GM11168 (cell line): Measurements from ENCODE around the gene PRKCZ.

Experiments
- in situ Hi-C: fragments of 300-500 bp; cut with MboI; formaldehyde crosslinking; loops from one replicate; pipeline ENCODE4 v1.12.0; 2022; ENCODE audit warnings: low sequenced_read_pairs; ENCODE audit not compliant: unreplicated experiment

PRKCZ gene

DNA sequence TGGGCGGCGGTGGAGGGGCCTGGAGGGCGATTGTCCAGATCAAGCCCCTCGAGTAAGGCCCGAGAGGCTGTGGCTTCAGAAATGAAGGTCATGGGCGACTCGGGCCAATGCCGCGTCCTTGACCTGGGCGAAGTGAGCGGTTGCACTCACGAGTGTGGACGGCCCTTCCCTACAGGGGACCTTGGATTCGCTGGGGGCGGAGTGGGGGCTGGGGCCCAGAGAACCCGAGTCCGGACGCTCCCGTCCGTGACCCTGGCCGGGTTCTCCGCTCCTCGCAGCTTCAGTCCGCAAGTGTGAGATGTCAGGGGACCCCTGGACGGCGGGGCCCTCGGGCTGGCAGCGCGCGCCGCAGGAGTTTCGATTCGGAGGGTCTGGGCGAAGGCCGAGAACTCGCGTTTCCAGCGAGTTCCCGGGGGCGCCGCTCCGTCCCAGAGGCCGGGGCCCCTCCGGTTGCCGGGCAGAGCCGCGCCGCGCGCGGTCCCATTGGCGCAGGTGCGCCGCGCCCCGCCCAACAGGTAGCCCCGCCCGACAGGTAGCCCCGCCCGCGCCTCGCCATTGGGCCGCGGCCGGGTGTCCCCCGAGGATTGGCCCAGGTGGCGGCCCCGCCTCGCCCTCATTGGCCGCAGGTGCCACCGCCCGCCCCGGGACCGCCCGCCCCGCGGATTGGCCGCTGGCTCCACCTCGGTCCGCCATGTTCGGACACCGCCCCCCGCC lies at the start of gene PRKCZ:
PRKCZ (plus strand) TSS at position 694 of the 714 bp plus-strand sequence. CDS start 220 bp downstream, outside the sequence.
- in situ Hi-C loops, result no loop called here

DNA sequence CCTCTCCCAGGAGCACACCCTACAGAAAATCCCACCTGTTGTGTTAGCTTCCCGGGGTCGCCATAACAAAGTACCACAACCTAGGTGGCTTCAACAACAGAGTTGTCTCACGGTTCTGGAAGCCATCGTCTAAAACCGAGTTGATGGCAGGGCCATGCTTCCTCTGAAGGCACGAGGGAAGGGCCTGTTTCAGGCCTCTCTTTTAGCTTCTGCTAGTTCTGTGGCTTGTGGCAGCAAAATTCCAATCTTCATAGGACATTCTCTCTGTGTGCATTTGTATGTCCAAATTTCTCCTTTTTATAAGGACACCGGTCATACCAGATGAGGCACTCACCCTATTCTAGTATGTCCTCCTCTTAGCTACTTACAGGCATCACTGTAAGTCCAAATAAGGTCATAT lies 49.8 kb upstream of the PRKCZ start:
- in situ Hi-C loops, result no loop called here

DNA sequence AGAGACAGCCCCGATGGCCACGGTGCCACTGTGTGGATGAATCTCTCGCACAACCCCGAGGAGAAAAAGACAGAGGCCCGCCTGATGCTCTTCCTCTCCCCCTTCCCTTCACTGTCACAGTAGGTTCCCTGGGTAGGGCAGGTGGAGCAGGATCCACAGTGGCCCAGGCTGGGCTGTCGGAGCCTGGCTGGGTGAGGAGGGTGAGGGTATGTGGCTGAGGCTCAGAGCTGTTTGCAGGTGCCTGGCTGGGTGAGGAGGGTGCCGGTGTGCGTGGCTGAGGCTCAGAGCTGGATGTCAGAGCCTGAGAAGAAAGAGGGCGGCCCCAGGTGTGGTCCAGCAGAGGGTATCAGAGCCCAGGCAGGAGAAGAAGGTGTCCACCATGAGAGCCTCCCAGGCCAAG lies 49.4 kb upstream of the PRKCZ start:
- in situ Hi-C loops, result no loop called here

DNA sequence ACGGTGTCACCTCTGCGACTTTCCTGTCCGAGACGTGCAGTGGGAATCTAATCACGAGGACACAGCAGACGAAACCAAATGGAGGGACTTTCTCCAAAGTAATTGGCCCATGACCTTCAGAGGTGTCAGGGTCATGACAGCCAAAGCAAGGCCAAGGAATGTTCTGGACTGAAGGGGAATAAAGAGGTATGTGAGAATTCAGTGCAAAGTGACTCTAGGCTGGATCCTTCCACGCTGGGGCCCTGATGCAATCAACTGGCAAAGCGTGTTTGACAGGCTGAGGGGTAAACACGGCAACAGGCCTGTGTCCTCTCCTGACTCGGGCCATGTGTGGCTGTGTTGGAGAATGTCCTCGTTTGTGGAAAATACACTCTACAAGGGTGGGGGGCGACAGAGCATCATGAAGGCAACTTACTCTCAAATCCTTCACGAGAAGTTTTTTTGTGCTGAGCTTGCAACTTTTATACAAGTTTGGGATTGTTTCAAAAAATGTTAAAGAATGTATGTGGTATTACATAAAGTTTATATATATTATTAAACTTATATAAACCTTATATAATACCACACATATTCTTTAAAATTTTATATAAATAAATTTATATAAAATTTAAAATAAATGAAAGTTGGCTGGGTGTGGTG lies 48.3 kb upstream of the PRKCZ start:
- in situ Hi-C loops, result no loop called here

DNA sequence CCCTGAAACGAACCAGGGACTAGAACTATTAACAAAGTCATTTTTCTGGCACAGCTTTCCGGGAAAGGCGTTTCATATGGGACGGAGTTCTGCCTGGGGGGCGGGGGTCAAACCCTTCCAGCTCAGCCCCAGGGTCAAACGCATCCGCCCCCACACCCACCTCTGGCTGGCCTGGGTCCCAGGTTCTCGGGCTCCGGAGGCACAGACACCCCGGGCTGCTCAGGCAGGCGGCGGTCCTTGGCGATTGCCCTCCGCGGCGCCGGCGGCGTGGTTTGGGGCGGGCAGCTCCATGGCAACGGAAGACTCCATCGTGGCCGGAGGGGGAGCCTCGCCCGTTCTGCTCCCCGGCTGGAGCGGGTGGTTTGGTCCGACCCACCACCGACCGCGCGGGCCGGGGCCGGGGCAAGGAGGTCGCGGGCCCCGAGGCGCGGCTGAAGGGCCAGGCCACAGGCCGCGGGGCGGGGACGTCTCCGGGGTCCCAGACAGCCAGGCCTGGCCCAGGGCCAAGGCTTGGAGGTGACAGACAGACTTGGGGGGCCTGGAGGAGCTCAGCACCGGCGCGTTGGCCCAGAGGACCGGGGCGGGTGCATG lies 46.6 kb upstream of the PRKCZ start, which contains the start of gene CFAP74:
CFAP74 (minus strand) TSS at position 246 of the 591 bp plus-strand sequence. CDS start 12,830 bp downstream, outside the sequence.
- in situ Hi-C loops, result no loop called here

DNA sequence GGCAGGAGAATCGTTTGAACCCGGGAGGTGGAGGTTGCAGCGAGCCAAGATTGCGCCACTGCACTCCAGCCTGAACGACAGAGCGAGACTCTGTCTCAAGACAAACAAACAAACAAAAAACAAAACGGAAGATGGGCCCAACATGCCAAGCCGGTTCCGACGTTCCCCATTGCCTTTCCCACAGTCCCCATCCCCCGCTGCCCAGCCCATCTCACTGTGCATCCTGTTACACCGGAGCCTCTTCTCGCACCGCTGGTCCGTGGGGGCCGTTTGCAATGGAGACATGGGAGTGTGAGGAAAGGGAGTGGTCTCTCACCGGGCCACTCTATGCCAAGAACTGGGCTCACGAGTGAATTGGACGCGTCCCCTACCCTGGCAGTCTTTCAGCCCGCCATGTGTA lies 45.4 kb upstream of the PRKCZ start:
- in situ Hi-C loops, result no loop called here

DNA sequence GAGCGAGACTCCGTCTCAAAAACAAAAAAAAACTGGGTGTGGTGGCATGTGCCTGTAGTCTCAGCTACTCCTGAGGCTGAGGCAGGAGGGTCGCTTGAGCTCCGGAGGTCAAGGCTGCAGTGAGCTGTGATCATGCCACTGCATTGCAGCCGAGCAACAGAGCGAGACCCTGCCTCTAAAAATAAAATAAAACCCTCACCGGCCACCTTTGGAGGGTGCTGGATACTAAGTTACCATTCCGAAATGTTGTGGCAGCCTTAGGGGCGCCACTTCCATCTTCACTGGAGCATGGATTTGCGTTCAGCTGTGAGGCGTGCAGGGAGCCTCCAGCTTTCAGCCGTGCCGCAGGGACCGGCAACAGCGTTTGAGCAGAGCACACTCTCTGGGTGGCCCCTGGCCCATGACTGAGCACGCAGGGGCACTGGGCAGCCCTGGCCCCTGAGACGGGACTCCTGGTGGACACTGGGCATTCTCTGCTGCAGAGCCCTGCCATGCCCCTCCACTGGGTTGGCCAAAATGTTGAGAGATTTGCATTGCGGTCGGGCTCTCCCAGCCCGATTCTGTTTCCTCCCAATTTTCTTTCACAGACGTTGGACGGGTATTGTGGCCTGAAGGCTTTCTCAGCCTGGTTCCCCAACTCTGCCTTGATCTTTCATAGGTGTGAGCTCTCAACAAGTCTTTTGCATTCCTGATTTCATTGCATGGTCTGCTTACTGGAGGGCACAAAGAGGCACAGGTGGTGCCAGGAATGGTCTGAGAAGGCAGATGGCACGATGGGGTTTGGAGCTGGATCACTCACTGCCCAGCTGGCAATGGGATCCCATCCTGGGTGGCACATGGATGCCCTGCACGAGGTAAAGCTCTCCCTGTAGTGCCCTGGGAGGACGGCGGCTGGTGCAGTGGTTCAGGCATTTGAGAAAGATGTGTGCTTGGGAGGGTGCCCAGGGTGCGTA lies 40.8 kb upstream of the PRKCZ start:
- in situ Hi-C loops, result no loop called here

DNA sequence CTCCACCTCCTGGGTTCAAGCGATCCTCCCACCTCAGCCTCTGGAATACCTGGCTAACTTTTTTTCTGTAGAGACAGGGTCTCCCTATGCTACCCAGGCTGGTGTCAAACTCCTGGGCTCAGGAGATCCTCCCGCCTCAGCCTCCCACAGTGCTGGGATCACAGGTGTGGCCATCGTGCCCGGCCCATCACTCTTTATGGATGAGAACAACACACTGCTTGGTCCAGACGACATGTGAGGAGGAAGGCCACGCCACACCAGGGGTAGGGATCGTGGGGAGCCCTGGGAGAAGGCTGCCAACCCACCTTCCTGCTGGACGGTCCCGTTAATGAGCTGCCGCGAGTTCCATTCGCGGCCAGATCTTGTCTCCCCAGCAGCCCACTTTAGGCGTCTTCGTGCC lies 36.0 kb upstream of the PRKCZ start:
- in situ Hi-C loops, result no loop called here

DNA sequence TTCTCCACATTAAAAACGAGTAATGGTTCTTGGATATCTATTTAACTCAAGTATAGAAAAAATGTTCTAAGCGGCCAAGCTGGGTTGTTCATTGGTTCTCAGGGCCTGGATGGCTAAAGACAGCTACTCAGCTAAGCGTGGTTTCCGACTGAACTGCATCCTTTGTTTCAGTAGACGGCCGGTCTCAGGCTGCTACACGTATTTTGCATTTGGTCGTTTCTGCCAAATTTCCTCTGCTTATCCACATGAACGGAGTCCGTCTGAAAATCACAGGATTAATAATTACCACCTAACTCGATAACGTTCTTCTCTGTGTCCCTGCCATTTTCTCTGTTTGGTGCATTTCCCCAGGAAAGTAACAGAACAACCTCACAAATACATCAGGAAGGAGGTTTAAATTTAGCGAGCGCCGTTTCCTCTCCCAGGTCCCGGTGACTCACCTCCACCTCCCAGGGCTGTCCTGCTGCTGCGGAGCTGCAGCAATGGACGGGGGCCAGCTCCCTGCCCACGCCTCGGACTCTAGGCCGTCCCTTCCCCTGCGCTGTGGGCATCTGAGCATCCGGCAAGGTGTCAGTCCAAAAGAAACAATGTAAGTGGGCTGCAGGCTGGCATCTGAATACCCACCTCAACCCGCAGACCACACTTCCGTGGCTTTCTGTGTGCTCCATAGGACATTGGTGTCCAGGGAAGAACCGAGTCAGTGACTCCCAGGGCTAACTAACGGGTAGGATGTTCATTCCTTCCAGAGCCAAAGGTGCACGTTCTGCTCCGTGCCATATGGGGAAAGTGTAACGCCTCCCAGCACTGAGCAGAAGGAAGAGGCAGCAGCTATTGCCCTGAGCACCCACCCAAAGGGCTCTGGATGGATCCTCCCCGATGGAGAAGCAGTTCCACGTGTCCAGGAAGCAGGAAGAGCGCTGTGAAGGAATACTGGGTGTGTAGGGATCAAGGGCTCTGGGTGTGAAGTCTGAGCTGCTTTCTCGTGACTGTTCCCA lies 35.2 kb upstream of the PRKCZ start:
- in situ Hi-C loops, result no loop called here

DNA sequence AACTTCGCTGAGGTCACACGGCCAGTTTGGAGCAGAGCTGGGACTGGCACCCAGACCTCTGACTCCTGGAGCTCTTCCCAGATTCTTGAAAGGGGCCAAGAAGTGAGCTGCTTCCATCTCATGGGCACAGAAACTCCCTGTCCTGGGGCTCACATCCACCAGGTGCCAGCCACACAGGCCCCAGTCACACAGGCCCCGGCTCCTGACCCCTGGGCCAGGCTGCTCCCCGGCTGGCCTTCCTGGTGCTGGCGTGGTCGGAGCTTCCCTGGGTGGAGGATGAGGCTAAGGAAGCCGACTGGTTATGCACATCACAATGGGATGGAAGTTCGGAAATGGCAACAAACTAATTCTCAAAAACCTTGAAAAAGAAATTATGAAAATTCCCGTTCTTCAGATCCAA lies 34.1 kb upstream of the PRKCZ start:
- in situ Hi-C loops, result no loop called here

DNA sequence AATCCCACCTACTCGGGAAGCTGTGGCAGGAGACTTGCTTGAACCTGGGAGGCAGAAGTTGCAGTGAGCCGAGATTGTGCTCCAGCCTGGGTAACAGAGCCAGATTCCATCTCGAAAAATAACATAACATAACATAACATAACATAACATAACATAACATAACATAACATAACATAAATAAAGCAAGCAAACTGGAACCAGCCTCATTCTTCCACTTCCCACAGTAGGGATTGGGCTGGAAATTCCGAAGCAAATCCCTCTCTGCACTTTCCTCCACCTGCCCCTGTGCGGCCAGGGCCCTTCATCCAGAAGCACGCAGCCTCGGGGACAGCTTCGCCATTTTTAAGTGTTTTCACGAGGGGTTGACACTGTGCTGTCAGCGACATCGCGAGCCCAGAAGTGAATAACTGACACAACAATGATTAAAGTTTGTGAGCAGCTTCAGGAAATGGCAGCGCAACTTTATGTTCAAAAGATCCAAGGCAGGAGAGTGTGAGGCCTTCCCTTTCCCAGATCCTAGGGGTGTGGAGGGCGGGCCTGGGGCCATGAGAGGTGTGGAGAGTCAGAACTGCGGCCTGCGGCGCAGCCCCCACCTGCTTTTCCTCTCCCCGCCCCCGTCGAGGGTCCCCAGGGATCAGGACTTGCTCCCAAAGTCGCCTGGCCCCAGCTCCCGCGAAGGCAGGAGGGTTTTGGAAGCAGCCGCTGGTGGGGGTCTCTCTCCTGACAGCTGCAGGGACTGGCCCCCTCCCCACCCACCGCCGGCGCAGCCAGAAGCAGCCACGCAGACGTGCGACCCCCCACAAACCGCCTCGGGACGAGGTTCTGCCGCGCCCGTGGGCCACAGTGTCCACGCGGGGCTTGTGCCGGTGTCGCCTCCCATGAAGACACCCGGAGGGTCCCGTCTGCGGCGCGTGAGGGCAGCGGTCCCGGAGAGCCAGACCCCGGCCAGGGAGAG lies 31.7 kb upstream of the PRKCZ start:
- in situ Hi-C loops, result no loop called here

DNA sequence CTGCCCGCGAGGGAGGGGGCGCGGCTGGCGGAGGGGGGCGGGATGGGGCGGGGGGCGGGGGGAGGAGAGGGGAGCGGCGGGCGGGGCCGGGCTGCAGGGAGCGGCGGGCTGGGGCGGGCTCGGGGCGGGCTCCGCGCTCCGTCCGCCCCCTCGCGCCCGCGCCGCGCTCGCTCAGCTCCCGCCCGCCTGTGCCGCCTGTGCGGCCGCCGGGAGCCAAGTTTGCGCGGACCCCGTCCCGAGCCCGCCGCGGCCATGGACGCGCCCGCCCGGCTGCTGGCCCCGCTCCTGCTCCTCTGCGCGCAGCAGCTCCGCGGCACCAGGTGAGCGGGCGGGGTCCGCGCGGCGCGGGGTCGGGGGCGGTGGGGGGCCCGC lies 31.1 kb upstream of the PRKCZ start, which contains the start of gene GABRD:
GABRD (plus strand) TSS at position 174 of the 372 bp plus-strand sequence; CDS start at position 253, 79 bp downstream.
- in situ Hi-C loops, result no loop called here

DNA sequence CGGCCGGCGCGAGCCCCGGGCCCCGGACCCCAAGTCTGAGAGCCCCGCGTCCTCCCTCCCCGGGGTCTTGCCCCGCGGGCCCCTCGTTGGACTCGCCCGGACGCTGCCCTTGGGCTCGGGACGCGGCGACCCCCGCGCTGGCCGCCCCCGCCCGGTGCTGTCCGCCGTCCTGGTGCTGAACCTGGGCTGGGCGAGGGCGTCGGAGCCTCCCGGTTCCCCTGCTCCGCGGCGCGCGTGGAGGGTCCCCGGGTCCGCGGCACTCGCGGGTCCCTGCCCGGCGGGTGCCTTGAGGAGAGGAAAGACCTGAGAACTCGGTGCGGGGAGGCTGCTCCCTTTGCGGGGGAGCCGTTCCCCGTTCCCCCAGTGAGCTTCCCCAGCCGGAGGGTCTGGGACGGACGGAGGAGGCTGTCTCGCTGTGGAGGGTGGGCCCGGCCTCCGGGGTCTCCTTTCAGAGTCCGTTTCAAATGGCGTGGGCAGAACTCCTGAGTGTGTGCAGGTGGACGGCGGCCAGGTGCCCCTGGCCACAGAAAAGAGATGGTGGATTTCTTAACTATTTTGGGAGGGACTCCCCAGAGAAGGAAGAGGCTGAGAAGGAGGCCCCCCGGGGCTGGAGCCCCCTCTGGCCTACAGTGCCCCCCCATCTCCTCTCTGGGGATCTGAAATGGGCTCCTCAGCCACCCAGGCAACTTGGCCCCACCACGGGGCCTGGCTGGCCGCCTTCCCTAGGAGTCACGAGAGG lies 30.5 kb upstream of the PRKCZ start:
- in situ Hi-C loops, result no loop called here

DNA sequence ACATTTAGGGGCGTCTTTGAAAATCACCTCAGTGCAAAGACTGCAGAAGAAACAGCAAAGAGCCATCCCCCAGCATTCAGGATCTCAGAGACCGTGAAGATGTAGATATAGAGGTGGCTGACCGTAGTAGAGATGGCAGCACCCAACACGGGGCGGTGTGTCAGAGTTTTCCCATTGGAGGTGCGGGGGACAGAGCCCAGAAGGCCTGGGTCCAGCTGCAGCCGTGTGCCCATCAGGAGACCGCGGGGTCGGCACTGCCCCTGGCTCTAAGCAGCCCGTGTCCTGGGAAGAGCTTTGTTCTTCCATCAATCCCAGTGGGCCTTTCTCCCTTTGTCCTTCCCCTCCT lies 29.9 kb upstream of the PRKCZ start:
- in situ Hi-C loops, result no loop called here

DNA sequence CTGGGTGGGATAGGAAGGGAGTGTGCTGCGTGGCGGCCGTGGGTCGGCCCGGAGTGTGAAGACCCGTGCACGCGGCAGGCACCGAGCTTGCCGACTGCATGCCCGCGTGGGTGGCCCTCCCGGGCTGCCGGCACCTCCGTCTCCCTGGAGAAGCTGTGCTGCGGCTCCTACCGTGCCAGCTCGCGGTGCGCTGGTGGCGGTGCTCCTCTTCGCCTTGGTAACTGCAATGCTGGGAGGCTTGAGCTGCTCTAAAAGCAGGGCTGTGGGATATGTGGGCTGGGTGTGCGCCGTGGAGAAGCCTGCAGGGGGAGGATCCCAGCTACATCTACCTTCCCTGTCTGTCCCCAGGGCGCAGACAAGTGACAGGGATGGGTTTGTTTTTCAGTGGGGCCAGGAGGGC lies 28.7 kb upstream of the PRKCZ start:
- in situ Hi-C loops, result no loop called here

DNA sequence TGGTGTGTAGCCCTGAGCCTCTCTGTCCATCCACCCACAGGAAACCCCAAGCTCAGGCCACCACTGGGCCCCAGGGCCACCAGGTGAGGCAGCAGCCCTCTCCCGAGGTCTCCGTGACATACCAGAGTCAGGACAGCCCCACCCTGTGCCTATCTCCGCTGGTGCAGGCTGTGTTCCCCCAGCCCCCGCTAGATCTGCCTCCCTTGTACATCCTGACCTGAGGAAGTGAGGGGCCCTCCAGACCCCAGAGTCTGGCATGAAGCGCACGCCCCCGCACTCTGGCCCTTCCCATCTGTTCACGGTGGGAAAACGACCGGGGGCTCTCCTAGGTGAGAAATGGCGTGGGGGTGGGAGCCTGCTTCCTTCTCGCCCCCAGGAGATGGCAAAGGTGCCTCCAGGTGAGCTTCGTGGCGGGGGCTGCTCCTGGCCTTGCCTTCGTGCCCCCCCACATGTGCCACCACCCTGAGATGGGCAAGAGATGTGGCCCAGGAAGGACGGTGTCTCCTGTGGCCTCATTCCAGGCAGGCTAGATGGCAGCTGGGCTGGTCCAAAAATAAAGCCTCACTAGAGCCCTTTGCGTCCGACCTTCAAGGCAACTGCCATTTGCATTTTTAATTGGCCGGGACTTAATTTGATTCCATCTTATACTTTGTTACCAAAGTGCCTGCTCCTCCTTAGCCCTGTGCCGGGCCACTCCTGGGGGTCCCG lies 28.0 kb upstream of the PRKCZ start:
- in situ Hi-C loops, result no loop called here

DNA sequence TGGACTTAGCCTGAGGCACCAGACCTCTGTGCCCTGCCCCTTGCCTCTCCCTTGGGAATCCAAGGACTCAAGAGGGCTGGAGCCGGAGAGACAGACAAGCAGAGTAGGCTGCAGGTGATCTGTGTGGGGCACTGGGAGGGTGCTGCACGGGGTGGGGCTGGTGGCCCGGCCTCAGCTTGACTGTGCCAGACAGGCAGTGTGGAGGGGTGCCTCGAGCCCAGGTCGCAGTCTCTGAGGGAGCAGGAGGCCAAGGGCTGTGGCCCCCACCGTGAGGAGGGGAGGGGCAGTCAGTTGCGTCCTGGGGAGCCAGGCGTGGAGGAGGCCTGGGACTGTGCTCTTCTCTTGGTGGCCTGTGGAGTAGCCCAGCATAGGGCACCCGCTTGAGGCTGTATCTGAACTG lies 27.0 kb upstream of the PRKCZ start:
- in situ Hi-C loops, result no loop called here
